Activated naive CD4-positive, alpha-beta T cell treated with anti-CD3 and anti-CD28 coated beads, Interleukin-2, amount 50 U/mL, for 72 hours (primary cell): ENCODE data around the gene CALCR. TPM values are rescaled to one million over a fixed set of nuclear protein-coding genes. Genes with fewer than 3 reads are reported as not detected.
"Not testable (repeated sequence)": the region's sequence is repeated elsewhere in the genome, so short reads cannot be mapped to it uniquely, and the experiment has no call there.

Experiments used
- ATAC-seq, 2 donors: fragments of 150-1000 bp; cut with Tn5 transposase; 2 replicates each; pipeline ENCODE4 v1.10.0; 2021; ENCODE audit warnings: mild to moderate bottlenecking in 2 of 2, moderate library complexity in 2 of 2
- DNase-seq, 2 donors: peaks; one replicate each; pipeline ENCODE4 v3.0.0; 2021 to 2022; ENCODE audit warnings: low spot score in 2 of 2
- H3K27ac Mint-ChIP-seq, 2 donors: one replicate each; pipeline ENCODE4 v1.8.0; 2022; ENCODE audit warnings: mild to moderate bottlenecking in 2 of 2, mixed read lengths in 2 of 2
- H3K36me3 Mint-ChIP-seq, 2 donors: one replicate each; pipeline ENCODE4 v1.8.0; 2022; ENCODE audit warnings: mixed read lengths in 2 of 2
- H3K9me3 Mint-ChIP-seq, 2 donors: one replicate each; pipeline ENCODE4 v1.8.0; 2022; ENCODE audit warnings: mixed read lengths in 2 of 2
- total RNA-seq, 2 donors: library from RNA; stranded (reverse); gene quantifications; one replicate each; pipeline ENCODE4 v1.2.3, GENCODE V29; 2022

The CALCR gene
- total RNA-seq = not detected

GRCh38 chr7:93574646-93575554 lies at the start of gene CALCR:
Gene CALCR, minus strand, starts transcription at chr7:93574724. Its CDS starts 87,743 bp downstream, at chr7:93486981.
- DNase-seq (no peak), ATAC-seq (no peak)
- Mint-ChIP-seq H3K9me3 (no peaks in the 10 kb centered on the region), H3K27ac (no peak within 1 kb of the TSS), H3K36me3 (no peaks in the 10 kb centered on the region)

GRCh38 chr7:93623816-93624215 lies 49.3 kb upstream of the CALCR start:
- no peak for DNase-seq
- Mint-ChIP-seq H3K36me3 (no peaks in the 10 kb centered on the region), H3K27ac (no peak overlapping the region), H3K9me3 (no peaks in the 10 kb centered on the region)
- ATAC-seq = no peak

GRCh38 chr7:93622036-93623033 lies 47.8 kb upstream of the CALCR start:
- Mint-ChIP-seq H3K9me3 (no peaks in the 10 kb centered on the region), H3K36me3 (no peaks in the 10 kb centered on the region)
- DNase-seq = no peak

GRCh38 chr7:93620864-93621263 lies 46.3 kb upstream of the CALCR start:
- DNase-seq (no peak), ATAC-seq (no peak)
- Mint-ChIP-seq H3K36me3 (no peaks in the 10 kb centered on the region), H3K9me3 (no peaks in the 10 kb centered on the region), H3K27ac (no peak overlapping the region)

More at GRCh38 chr7:93622036-93623033, 47.8 kb upstream of the CALCR start:
- H3K27ac Mint-ChIP-seq = no peak overlapping the region
- ATAC-seq = no peak

GRCh38 chr7:93620057-93620456 lies 45.5 kb upstream of the CALCR start:
- ATAC-seq = no peak
- no peak overlapping the region for H3K27ac Mint-ChIP-seq

GRCh38 chr7:93601363-93601762 lies 26.8 kb upstream of the CALCR start:
- no peak for DNase-seq
- no peak for ATAC-seq
- H3K36me3 Mint-ChIP-seq = no peaks in the 10 kb centered on the region
- H3K27ac Mint-ChIP-seq = no peak overlapping the region
- peaks cover 0 to 6% of the 10 kb centered on the region in 2 donors for H3K9me3 Mint-ChIP-seq

More at GRCh38 chr7:93620057-93620456, 45.5 kb upstream of the CALCR start:
- no peak for DNase-seq
- H3K36me3 Mint-ChIP-seq = no peaks in the 10 kb centered on the region
- H3K9me3 Mint-ChIP-seq = no peaks in the 10 kb centered on the region

- peaks cover 4 to 9% of the 10 kb centered on the region in 2 donors for H3K9me3 Mint-ChIP-seq
- H3K36me3 Mint-ChIP-seq = peaks cover 0 to 6% of the 10 kb centered on the region in 2 donors
- DNase-seq = no peak
- H3K27ac Mint-ChIP-seq = no peak overlapping the region
- ATAC-seq = no peak
These were observed 19.7 kb upstream of the CALCR start for GRCh38 chr7:93594250-93594649.

GRCh38 chr7:93592588-93593266 lies 18.2 kb upstream of the CALCR start:
- ATAC-seq (no peak), DNase-seq (no peak)
- Mint-ChIP-seq H3K27ac (no peak overlapping the region), H3K9me3 (peaks cover 4 to 9% of the 10 kb centered on the region in 2 donors), H3K36me3 (peaks cover 0 to 6% of the 10 kb centered on the region in 2 donors)

GRCh38 chr7:93591224-93592050 lies 16.9 kb upstream of the CALCR start:
- H3K36me3 Mint-ChIP-seq, DNase-seq, H3K9me3 Mint-ChIP-seq, ATAC-seq, H3K27ac Mint-ChIP-seq: not testable (repeated sequence)

GRCh38 chr7:93586479-93586865 lies 11.9 kb upstream of the CALCR start:
- ATAC-seq, H3K27ac Mint-ChIP-seq, H3K36me3 Mint-ChIP-seq, DNase-seq: not testable (repeated sequence)
- peaks cover 5 to 11% of the 10 kb centered on the region in 2 donors for H3K9me3 Mint-ChIP-seq

GRCh38 chr7:93585694-93586478 lies 11.4 kb upstream of the CALCR start:
- DNase-seq, H3K36me3 Mint-ChIP-seq, ATAC-seq, H3K27ac Mint-ChIP-seq: not testable (repeated sequence)
- H3K9me3 Mint-ChIP-seq = peaks cover 5 to 11% of the 10 kb centered on the region in 2 donors

GRCh38 chr7:93579431-93579830 lies 4.9 kb upstream of the CALCR start:
- Mint-ChIP-seq H3K36me3 (no peaks in the 10 kb centered on the region), H3K9me3 (peaks cover 5 to 7% of the 10 kb centered on the region in 2 donors), H3K27ac (no peak overlapping the region)
- DNase-seq (no peak), ATAC-seq (no peak)

- DNase-seq = no peak
- no peak overlapping the region for H3K27ac Mint-ChIP-seq
These were observed 4.2 kb upstream of the CALCR start for GRCh38 chr7:93578762-93579161.

GRCh38 chr7:93575555-93576399 lies 1.3 kb upstream of the CALCR start:
- DNase-seq (no peak), ATAC-seq (no peak)
- H3K36me3 Mint-ChIP-seq = no peaks in the 10 kb centered on the region
- H3K9me3 Mint-ChIP-seq = no peaks in the 10 kb centered on the region
- peak overlapping the region in 1 of 2 donors; percentile 9 for H3K27ac Mint-ChIP-seq

More at GRCh38 chr7:93578762-93579161, 4.2 kb upstream of the CALCR start:
- no peak for ATAC-seq
- no peaks in the 10 kb centered on the region for H3K36me3 Mint-ChIP-seq
- H3K9me3 Mint-ChIP-seq = peaks cover 5 to 7% of the 10 kb centered on the region in 2 donors
